ENCODE results near the gene IQCM.
"Not testable (repeated sequence)": the region's sequence is repeated elsewhere in the genome, so short reads cannot be mapped to it uniquely, and the experiment has no call there.

IQCM gene

DNA sequence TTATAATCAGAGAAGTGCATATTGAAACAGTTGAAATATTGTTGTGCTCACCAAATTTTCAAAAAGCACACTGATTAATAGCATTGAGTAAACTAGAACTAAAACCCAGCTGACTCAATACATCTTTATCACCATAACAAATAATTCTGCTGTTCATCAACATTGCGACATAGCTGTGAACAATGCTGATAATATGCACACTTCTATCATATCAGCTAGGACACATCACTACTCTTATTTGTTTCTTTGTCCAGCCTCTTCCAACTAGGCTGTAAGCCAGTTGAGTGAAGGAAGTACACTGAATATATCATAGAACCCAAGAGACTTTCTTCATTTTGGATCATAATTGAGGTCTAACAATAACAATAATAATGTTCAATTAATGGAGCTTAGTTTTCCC, 349.7 kb downstream of the IQCM start:
- DNase-seq (ENCODE audit: low read depth, low spot score) = no peak

DNA sequence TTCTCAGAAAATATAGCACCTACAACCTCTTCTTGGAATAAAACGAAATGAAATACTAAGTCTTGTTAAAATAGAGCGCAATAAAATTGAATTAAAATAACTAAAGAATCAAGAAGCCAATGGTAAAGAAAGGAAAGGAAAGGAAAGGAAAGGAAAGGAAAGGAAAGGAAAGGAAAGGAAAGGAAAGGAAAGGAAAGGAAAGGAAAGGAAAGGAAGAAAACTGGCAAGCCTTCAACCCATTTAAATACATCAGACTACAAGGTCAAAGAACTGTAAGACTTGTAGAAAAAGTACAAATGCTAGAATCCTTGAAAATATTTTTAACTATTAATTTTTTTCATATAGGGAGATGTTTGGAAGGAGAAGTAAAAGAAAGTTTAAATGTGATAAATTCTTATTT, 372.1 kb downstream of the IQCM start:
- no peak for DNase-seq (ENCODE audit: low read depth, low spot score)

GRCh38 chr4:149441338-149441737, 374.3 kb downstream of the IQCM start:
- DNase-seq (ENCODE audit: low read depth, low spot score) = no peak

- no peak for DNase-seq (ENCODE audit: low read depth, low spot score)
Observed at GRCh38 chr4:149426461-149426860, 389.2 kb downstream of the IQCM start.

DNA sequence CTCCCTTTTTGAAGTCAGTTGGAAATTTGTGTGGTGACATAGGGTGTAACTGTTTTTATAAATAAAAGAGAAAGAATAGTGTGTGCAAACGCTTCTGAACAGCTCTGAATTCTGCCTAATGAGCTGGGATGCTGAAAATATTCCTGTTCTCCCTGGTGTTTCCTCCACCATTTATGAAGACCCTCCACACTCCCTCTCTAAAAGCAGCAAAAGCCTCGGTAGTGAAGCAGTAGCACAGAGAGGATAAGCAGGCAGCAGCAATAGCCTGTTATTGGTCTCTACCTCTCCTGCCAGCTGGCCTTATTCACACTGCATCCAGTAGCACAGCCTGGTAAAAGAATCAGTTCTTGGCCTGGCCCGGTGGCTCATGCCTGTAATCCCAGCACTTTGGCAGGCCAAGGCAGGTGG, 406.1 kb downstream of the IQCM start:
- DNase-seq (ENCODE audit: low read depth, low spot score) = no peak

- DNase-seq (ENCODE audit: low read depth, low spot score) = no peak
Observed at GRCh38 chr4:149409146-149409545, 406.5 kb downstream of the IQCM start.

DNA sequence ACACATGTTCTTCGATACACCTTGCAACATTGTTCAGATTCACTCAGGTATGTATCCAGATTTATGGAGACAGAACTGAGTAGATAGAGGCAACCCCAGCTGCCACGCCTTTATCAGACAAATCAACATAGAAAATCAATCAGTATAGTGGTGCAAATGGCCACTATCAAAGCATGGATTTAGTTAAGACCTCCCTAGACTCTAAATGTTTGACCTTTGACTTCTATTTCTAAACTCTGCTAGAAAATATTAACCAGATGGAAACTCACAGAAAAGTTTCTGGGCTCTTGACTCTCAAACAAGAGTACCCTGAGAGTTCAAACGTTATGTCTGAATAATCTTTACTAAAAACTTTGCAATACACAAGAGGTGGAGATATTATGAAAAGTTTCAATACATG, 411.5 kb downstream of the IQCM start:
- no peak for DNase-seq (ENCODE audit: low read depth, low spot score)

- DNase-seq (ENCODE audit: low read depth, low spot score) = no peak
Observed at GRCh38 chr4:149403081-149403480, 412.6 kb downstream of the IQCM start.

DNA sequence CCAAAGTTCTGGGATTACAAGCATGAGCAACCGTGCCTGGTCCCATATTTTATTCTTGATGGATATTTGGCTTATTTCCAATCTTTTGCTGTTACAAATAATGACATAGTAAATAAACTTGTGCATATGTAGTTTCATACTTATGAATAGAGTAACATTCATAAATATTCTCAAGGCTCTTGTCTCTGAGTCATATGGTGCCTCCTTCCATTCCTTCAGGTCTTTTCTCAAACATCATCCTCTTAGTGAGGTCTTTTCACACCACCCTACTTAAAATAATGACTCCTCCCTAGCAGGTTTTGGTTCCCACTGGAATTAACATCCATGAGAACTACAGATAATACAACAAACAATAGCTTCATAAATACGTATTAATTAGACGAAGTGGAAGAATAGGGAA, 416.6 kb downstream of the IQCM start:
- no peak for DNase-seq (ENCODE audit: low read depth, low spot score)

- no peak for DNase-seq (ENCODE audit: low read depth, low spot score)
Observed at GRCh38 chr4:149370785-149371420, 444.7 kb downstream of the IQCM start.

DNA sequence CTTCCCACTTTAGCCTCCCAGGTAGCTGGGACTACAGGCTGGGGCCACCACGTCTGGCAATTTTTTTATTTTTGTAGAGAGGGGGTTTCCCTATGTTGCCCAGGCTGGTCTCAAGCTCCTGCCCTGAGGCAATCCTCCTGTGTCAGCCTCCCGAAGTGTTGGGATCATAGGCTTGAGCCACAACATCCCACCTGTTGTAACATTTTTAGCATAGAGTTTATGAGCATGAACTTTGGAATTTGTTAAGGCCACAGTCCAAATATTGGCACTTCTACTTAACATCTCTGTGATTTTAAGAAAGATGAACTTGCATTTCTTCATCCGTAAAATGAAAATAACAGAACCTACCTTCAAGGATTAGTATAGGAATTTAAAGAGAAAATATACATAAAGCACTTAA, 445.6 kb downstream of the IQCM start:
- no peak for DNase-seq (ENCODE audit: low read depth, low spot score)

GRCh38 chr4:149353241-149353640, 462.4 kb downstream of the IQCM start:
- DNase-seq (ENCODE audit: low read depth, low spot score) = no peak

GRCh38 chr4:149349541-149349940, 466.1 kb downstream of the IQCM start:
- no peak for DNase-seq (ENCODE audit: low read depth, low spot score)

GRCh38 chr4:149347139-149347538, 468.5 kb downstream of the IQCM start:
- DNase-seq (ENCODE audit: low read depth, low spot score) = no peak

DNA sequence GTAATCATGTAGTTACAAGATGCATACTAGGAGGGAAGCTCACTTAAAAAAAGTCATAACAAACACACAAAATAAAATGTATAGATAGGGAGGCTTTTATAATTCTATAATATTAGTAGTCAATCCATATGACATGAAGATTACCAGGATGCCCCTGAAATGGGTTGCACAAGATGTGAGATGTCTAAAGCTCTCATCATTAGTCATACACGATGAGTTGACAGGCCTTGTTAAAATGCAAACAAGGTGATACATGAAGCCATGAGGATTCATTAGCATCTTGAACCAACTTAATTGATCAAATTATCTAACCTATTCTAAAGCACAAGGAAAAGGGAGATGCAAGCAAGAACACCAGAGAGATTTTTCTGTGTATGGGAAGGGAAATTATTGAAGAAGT, 470.2 kb downstream of the IQCM start:
- no peak for DNase-seq (ENCODE audit: low read depth, low spot score)

DNA sequence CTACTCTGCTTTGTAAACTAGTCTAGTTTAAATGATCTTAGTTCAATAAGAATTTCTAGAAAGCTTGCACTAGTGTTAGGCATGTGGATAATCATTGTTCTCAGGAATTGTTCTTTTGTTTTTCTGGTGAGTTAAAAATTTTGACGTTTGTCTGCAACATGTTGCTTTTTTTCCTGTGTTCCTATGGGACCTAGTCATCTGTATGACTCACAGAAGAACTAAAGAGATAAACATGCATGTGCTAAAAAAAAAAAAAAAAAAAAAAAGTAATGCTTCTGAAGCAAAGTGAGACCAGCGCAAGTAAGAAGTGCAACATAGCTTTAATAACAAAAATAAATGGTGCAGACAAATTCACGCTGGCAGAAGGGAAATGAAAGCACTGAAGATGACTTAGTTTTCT, 471.2 kb downstream of the IQCM start:
- DNase-seq (ENCODE audit: low read depth, low spot score) = no peak

GRCh38 chr4:149343614-149344013, 472.0 kb downstream of the IQCM start:
- no peak for DNase-seq (ENCODE audit: low read depth, low spot score)

DNA sequence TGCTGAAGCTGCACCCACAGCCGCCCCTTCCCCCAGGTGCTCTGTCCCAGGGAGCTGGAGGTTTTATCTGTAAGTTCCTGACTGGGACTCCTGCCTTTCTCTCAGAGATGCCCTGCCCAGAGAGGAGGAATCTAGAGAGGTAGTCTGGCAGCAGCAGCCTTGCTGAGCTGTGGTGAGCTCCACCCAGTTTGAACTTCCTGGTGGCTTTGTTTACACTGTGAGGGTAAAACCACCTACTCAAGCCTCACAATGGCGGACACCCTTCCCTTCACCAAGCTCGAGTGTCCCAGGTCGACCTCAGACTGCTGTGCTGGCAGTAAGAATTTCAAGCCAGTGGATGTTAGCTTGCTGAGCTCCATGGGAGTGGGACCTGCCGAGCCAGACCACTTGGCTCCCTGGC, 474.5 kb downstream of the IQCM start:
- not testable (repeated sequence) for DNase-seq (ENCODE audit: low read depth, low spot score)

DNA sequence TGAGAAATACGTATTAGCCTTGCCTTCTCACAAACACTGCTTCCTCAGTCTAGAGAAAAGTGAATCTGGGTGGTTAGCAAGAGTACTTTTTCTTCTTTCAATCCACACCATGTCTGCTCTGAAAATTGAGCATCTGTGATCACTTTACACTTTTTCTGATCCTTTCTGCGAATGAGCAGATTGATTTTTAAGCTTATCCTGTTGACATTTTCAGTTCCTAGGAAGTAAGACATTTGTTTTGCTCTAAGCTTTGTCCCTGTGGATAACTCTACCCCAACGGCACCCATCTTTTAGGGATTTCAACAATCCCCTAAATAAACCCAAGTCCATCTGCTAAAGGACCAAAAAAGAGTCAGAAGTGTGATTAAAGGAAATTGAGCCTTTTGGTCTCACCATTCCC, 487.5 kb downstream of the IQCM start:
- DNase-seq (ENCODE audit: low read depth, low spot score) = no peak

DNA sequence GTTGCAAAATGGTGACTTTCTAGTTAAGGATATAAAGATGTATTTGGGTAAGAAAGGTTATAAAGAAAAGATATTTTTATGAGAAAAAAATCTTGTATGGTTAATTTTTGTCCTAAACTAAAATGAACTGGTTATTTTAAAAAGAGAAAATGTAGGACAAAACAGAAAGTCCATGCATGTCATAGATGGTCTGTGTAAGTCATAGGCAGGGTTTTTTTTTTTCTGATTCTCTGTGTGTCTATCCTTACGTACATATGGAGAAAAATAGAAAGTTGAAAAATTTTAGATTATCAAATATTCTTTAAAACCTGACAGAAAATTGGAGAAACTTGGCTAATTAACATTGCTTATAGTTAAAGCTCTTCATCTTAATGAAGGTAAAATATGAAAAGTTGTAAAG, 493.4 kb downstream of the IQCM start:
- no peak for DNase-seq (ENCODE audit: low read depth, low spot score)

DNA sequence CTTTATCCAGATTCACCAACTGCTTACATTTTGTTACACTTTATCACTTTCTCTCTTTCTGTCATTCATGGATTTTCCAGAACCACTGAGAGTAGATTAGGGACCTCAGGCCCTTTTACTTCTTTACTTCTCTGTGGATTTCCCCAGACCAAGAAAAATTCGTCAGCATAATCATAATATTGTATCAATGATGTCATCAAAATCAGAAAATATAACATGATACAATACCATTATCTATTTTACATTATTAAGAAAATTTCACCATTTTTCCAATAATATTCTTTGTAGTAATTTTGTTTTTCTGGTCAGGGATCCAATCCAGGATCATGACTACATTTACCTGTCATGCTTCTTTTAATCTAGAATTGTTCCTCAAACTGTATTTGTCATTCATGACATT, 494.2 kb downstream of the IQCM start:
- no peak for DNase-seq (ENCODE audit: low read depth, low spot score)

DNA sequence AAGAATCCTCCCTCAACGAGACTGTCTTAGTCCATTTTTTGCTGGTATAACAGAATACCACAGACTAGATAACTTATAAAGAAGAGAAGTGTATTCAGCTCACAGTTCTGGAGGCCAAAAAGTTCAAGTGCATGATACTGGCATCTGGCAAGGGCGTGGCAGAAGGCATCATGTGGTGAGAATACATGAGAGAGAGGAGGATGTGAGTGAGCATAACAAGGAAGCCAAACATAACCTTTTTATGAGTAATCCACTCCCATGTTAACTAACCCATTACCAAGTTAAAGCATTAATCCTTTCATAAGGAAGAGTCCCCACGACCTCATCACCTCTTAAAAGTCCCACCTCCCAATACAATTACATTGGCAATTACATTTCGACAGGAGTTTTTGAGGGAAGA, 504.6 kb downstream of the IQCM start:
- no peak for DNase-seq (ENCODE audit: low read depth, low spot score)

DNA sequence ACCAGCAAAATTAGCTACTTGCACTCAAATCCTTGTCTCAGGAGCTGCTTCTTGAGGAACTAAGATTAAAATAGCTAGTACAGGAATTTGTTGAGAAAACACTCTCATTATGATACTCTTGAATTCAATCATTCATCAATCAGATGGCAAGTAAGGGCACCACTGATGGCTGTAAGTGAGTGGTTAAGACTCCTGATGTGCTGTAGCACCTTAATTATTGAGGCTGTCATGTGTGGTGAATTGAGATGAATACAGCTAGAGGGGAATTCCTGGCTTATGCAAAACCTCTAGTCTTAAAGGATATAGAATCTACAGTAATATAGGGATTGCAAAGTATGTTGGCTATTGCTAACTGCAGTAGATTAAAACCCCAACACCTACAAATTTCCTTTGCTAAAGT, 509.1 kb downstream of the IQCM start:
- DNase-seq (ENCODE audit: low read depth, low spot score) = no peak

Data from activated naive CD8-positive, alpha-beta T cell treated with anti-CD3 and anti-CD28 coated beads, Interleukin-2, amount 50 U/mL, for 16 hours (primary cell).